Stimulated activated naive CD8-positive, alpha-beta T cell treated with anti-CD3 and anti-CD28 coated beads, Interleukin-15, amount 100 ng/mL, for 72 hours (primary cell): ENCODE results near the gene LYRM4.

Source experiments
- ATAC-seq: fragments of 150-1000 bp; cut with Tn5 transposase; 2 replicates; pipeline ENCODE4 v1.10.0; 2021; ENCODE audit warnings: mild to moderate bottlenecking, moderate library complexity
- DNase-seq, 2 donors: peaks; one replicate each; pipeline ENCODE4 v3.0.0; 2021 to 2022
- H3K27ac Mint-ChIP-seq, 2 donors: one replicate each; pipeline ENCODE4 v1.8.0; 2022; ENCODE audit warnings: mild to moderate bottlenecking in 2 of 2, mixed read lengths in 2 of 2, moderate library complexity in 2 of 2
- H3K27me3 Mint-ChIP-seq: one replicate; pipeline ENCODE4 v1.8.0; 2022; ENCODE audit warnings: mixed read lengths
- H3K4me1 Mint-ChIP-seq: one replicate; pipeline ENCODE4 v1.8.0; 2022; ENCODE audit warnings: mild to moderate bottlenecking, mixed read lengths
- H3K4me3 Mint-ChIP-seq, 2 donors: one replicate each; pipeline ENCODE4 v1.8.0; 2022; ENCODE audit warnings: mild to moderate bottlenecking in 2 of 2, mixed read lengths in 2 of 2, moderate library complexity in 1 of 2
- H3K9me3 Mint-ChIP-seq, 2 donors: one replicate each; pipeline ENCODE4 v1.8.0; 2022; ENCODE audit warnings: mixed read lengths in 2 of 2

Gene LYRM4

GRCh38 chr6:5162355-5162754, 98.4 kb downstream of the LYRM4 start:
- no peaks in the 10 kb centered on the region for H3K27me3 Mint-ChIP-seq
- no peak overlapping the region for H3K27ac Mint-ChIP-seq
- DNase-seq (no peak), ATAC-seq (no peak)
- H3K4me1 Mint-ChIP-seq = peaks cover 6% of the 10 kb centered on the region
- no peak overlapping the region for H3K4me3 Mint-ChIP-seq
- no peaks in the 10 kb centered on the region for H3K9me3 Mint-ChIP-seq

GRCh38 chr6:5160206-5160605, 100.5 kb downstream of the LYRM4 start:
- peaks cover 6% of the 10 kb centered on the region for H3K4me1 Mint-ChIP-seq
- no peak overlapping the region for H3K4me3 Mint-ChIP-seq
- peak overlapping the region in 1 of 2 donors; percentile 60 for H3K27ac Mint-ChIP-seq
- DNase-seq = no peak
- H3K27me3 Mint-ChIP-seq = no peaks in the 10 kb centered on the region
- no peak for ATAC-seq
- H3K9me3 Mint-ChIP-seq = no peaks in the 10 kb centered on the region

GRCh38 chr6:5159162-5159561, 101.6 kb downstream of the LYRM4 start:
- peaks cover 6% of the 10 kb centered on the region for H3K4me1 Mint-ChIP-seq
- no peaks in the 10 kb centered on the region for H3K27me3 Mint-ChIP-seq
- H3K9me3 Mint-ChIP-seq = no peaks in the 10 kb centered on the region
- ATAC-seq (no peak), DNase-seq (no peak)
- no peak overlapping the region for H3K4me3 Mint-ChIP-seq
- no peak overlapping the region for H3K27ac Mint-ChIP-seq

- Mint-ChIP-seq H3K4me1 (peaks cover 6% of the 10 kb centered on the region), H3K27ac (no peak overlapping the region), H3K27me3 (no peaks in the 10 kb centered on the region), H3K9me3 (no peaks in the 10 kb centered on the region), H3K4me3 (no peak overlapping the region)
- ATAC-seq (no peak), DNase-seq (no peak)
These were observed 102.6 kb downstream of the LYRM4 start for GRCh38 chr6:5158180-5158579.

- Mint-ChIP-seq H3K27ac (no peak overlapping the region), H3K4me3 (no peak overlapping the region), H3K27me3 (no peaks in the 10 kb centered on the region)
These were observed 103.1 kb downstream of the LYRM4 start for GRCh38 chr6:5157621-5158138.

GRCh38 chr6:5156627-5157026, 104.1 kb downstream of the LYRM4 start:
- Mint-ChIP-seq H3K4me3 (no peak overlapping the region), H3K27me3 (no peaks in the 10 kb centered on the region), H3K9me3 (no peaks in the 10 kb centered on the region), H3K27ac (no peak overlapping the region), H3K4me1 (peaks cover 6% of the 10 kb centered on the region)
- ATAC-seq (no peak), DNase-seq (no peak)

More at GRCh38 chr6:5157621-5158138, 103.1 kb downstream of the LYRM4 start:
- DNase-seq (no peak), ATAC-seq (no peak)
- no peaks in the 10 kb centered on the region for H3K9me3 Mint-ChIP-seq
- peaks cover 6% of the 10 kb centered on the region for H3K4me1 Mint-ChIP-seq

GRCh38 chr6:5155906-5156305, 104.8 kb downstream of the LYRM4 start:
- H3K4me3 Mint-ChIP-seq = no peak overlapping the region
- ATAC-seq (no peak), DNase-seq (no peak)
- H3K27ac Mint-ChIP-seq = no peak overlapping the region
- H3K9me3 Mint-ChIP-seq = no peaks in the 10 kb centered on the region
- peaks cover 6% of the 10 kb centered on the region for H3K4me1 Mint-ChIP-seq
- H3K27me3 Mint-ChIP-seq = no peaks in the 10 kb centered on the region

- H3K9me3 Mint-ChIP-seq = no peaks in the 10 kb centered on the region
- no peaks in the 10 kb centered on the region for H3K4me1 Mint-ChIP-seq
- H3K4me3 Mint-ChIP-seq = no peak overlapping the region
- H3K27ac Mint-ChIP-seq = no peak overlapping the region
- DNase-seq (no peak), ATAC-seq (no peak)
- no peaks in the 10 kb centered on the region for H3K27me3 Mint-ChIP-seq
These were observed 107.6 kb downstream of the LYRM4 start for GRCh38 chr6:5153186-5153585.

- DNase-seq (no peak), ATAC-seq (no peak)
- H3K27me3 Mint-ChIP-seq = no peaks in the 10 kb centered on the region
- no peaks in the 10 kb centered on the region for H3K4me1 Mint-ChIP-seq
- H3K4me3 Mint-ChIP-seq = no peak overlapping the region
- no peak overlapping the region for H3K27ac Mint-ChIP-seq
- no peaks in the 10 kb centered on the region for H3K9me3 Mint-ChIP-seq
These were observed 108.3 kb downstream of the LYRM4 start for GRCh38 chr6:5152460-5152859.

GRCh38 chr6:5151955-5152401, 108.8 kb downstream of the LYRM4 start:
- no peak overlapping the region for H3K27ac Mint-ChIP-seq
- DNase-seq (no peak), ATAC-seq (no peak)
- H3K4me1 Mint-ChIP-seq = no peaks in the 10 kb centered on the region
- H3K4me3 Mint-ChIP-seq = no peak overlapping the region
- H3K27me3 Mint-ChIP-seq = no peaks in the 10 kb centered on the region
- no peaks in the 10 kb centered on the region for H3K9me3 Mint-ChIP-seq

GRCh38 chr6:5151360-5151954, 109.3 kb downstream of the LYRM4 start:
- H3K27me3 Mint-ChIP-seq = no peaks in the 10 kb centered on the region
- H3K27ac Mint-ChIP-seq = peak overlapping the region in 1 of 2 donors; percentile 69
- no peak overlapping the region for H3K4me3 Mint-ChIP-seq
- H3K4me1 Mint-ChIP-seq = no peaks in the 10 kb centered on the region
- DNase-seq (no peak), ATAC-seq (no peak)
- H3K9me3 Mint-ChIP-seq = no peaks in the 10 kb centered on the region

GRCh38 chr6:5150551-5151075, 110.1 kb downstream of the LYRM4 start:
- Mint-ChIP-seq H3K27me3 (no peaks in the 10 kb centered on the region), H3K27ac (no peak overlapping the region), H3K9me3 (no peaks in the 10 kb centered on the region), H3K4me1 (no peaks in the 10 kb centered on the region), H3K4me3 (no peak overlapping the region)
- DNase-seq (no peak), ATAC-seq (no peak)

GRCh38 chr6:5149891-5150290, 110.9 kb downstream of the LYRM4 start:
- no peak overlapping the region for H3K27ac Mint-ChIP-seq

GRCh38 chr6:5149159-5149704, 111.5 kb downstream of the LYRM4 start:
- H3K27me3 Mint-ChIP-seq = no peaks in the 10 kb centered on the region

More at GRCh38 chr6:5149891-5150290, 110.9 kb downstream of the LYRM4 start:
- Mint-ChIP-seq H3K4me3 (no peak overlapping the region), H3K9me3 (no peaks in the 10 kb centered on the region), H3K27me3 (no peaks in the 10 kb centered on the region), H3K4me1 (no peaks in the 10 kb centered on the region)
- ATAC-seq (no peak), DNase-seq (no peak)

GRCh38 chr6:5146398-5146797, 114.4 kb downstream of the LYRM4 start:
- Mint-ChIP-seq H3K9me3 (no peaks in the 10 kb centered on the region), H3K4me1 (no peaks in the 10 kb centered on the region), H3K27me3 (no peaks in the 10 kb centered on the region), H3K4me3 (no peak overlapping the region), H3K27ac (no peak overlapping the region)
- ATAC-seq (no peak), DNase-seq (no peak)

More at GRCh38 chr6:5149159-5149704, 111.5 kb downstream of the LYRM4 start:
- no peak for ATAC-seq
- Mint-ChIP-seq H3K9me3 (no peaks in the 10 kb centered on the region), H3K27ac (no peak overlapping the region), H3K4me3 (no peak overlapping the region), H3K4me1 (no peaks in the 10 kb centered on the region)
- DNase-seq = no peak

- no peak overlapping the region for H3K4me3 Mint-ChIP-seq
- ATAC-seq (peak; percentile 67), DNase-seq (peak; percentile 73)
- no peaks in the 10 kb centered on the region for H3K27me3 Mint-ChIP-seq
- no peaks in the 10 kb centered on the region for H3K9me3 Mint-ChIP-seq
- H3K27ac Mint-ChIP-seq = peak overlapping the region in 1 of 2 donors; percentile 52
- H3K4me1 Mint-ChIP-seq = no peaks in the 10 kb centered on the region
These were observed 117.0 kb downstream of the LYRM4 start for GRCh38 chr6:5143634-5144311.
